HG02610 (cell line): ENCODE results near the gene DUSP8.
"Not testable (repeated sequence)": the region's sequence is repeated elsewhere in the genome, so short reads cannot be mapped to it uniquely, and the experiment has no call there.

Source experiments
- ATAC-seq: cut with Tn5 transposase; IDR thresholded peaks from one replicate; pipeline ENCODE4 v1.9.1; 2021; ENCODE audit warnings: mild to moderate bottlenecking, moderate library complexity; ENCODE audit not compliant: unreplicated experiment

The DUSP8 gene

GRCh38 chr11:1589996-1590395 lies 17.9 kb upstream of the DUSP8 start:
- no peak for ATAC-seq

- ATAC-seq: not testable (repeated sequence)
Measured at GRCh38 chr11:1589191-1589963, 17.3 kb upstream of the DUSP8 start.

- no peak for ATAC-seq
Measured at GRCh38 chr11:1586699-1587098, 14.6 kb upstream of the DUSP8 start.

GRCh38 chr11:1584661-1585370 lies 12.7 kb upstream of the DUSP8 start, which contains the start of gene KRTAP5-1:
TSS of gene KRTAP5-1 (minus strand) at chr11:1585283. CDS start at chr11:1585249, 34 bp downstream.
- ATAC-seq: not testable (repeated sequence)

GRCh38 chr11:1582909-1583308 lies 10.8 kb upstream of the DUSP8 start:
- not testable (repeated sequence) for ATAC-seq

GRCh38 chr11:1581976-1582375 lies 9.9 kb upstream of the DUSP8 start:
- no peak for ATAC-seq

- ATAC-seq: no peak
Measured at GRCh38 chr11:1576825-1577224, 4.8 kb upstream of the DUSP8 start.

GRCh38 chr11:1575756-1576155 lies 3.7 kb upstream of the DUSP8 start:
- not testable (repeated sequence) for ATAC-seq

GRCh38 chr11:1574933-1575242 lies 2.8 kb upstream of the DUSP8 start:
- no peak for ATAC-seq

- peak; percentile 35 for ATAC-seq
Measured at GRCh38 chr11:1574238-1574932, 2.3 kb upstream of the DUSP8 start.

GRCh38 chr11:1573903-1574237 lies 1.8 kb upstream of the DUSP8 start:
- ATAC-seq: no peak

- ATAC-seq: no peak
Measured at GRCh38 chr11:1573077-1573902, 1.2 kb upstream of the DUSP8 start.

- ATAC-seq: no peak
Measured at GRCh38 chr11:1571760-1572196, 293 bp downstream of the DUSP8 start.

GRCh38 chr11:1570896-1571759 lies 943 bp downstream of the DUSP8 start:
- no peak for ATAC-seq

GRCh38 chr11:1570531-1570895 lies 1.6 kb downstream of the DUSP8 start:
- no peak for ATAC-seq

- no peak for ATAC-seq
Measured at GRCh38 chr11:1570001-1570453, 2.0 kb downstream of the DUSP8 start.

- no peak for ATAC-seq
Measured at GRCh38 chr11:1569251-1569780, 2.8 kb downstream of the DUSP8 start.

GRCh38 chr11:1568441-1568911 lies 3.6 kb downstream of the DUSP8 start:
- ATAC-seq: no peak

- ATAC-seq: no peak
Measured at GRCh38 chr11:1567721-1568100, 4.4 kb downstream of the DUSP8 start.
